SU-DHL-6 (cell line): Measurements from ENCODE around the gene RBM3.
A peak's percentile ranks its signal among the peaks of the same experiment; 100 is the strongest.

Experiments used
- H2AFZ ChIP-seq: fragments of 200-600 bp; sonication (generic); 2 replicates; pipeline ENCODE4 v1.6.1; 2014; ENCODE audit warnings: low read depth, mild to moderate bottlenecking, moderate library complexity, mixed read lengths, antibody characterized with exemption, low read length; ENCODE audit not compliant: severe bottlenecking
- H3F3A ChIP-seq: fragments of 200-600 bp; shearing (Covaris generic); 2 replicates; pipeline ENCODE4 v1.6.0; 2016; ENCODE audit warnings: antibody characterized with exemption, mild to moderate bottlenecking; ENCODE audit not compliant: insufficient read depth
- H3K27ac ChIP-seq: fragments of 200-600 bp; sonication (generic); 2 replicates; pipeline ENCODE4 v1.5.1; 2016; ENCODE audit warnings: low read depth, mild to moderate bottlenecking, low read length, moderate library complexity, mixed read lengths
- H3K27me3 ChIP-seq: fragments of 200-600 bp; sonication (generic), shearing (Covaris generic); 2 replicates; pipeline ENCODE4 v1.6.0; 2014; ENCODE audit warnings: mild to moderate bottlenecking, low read length
- H3K36me3 ChIP-seq: fragments of 200-600 bp; sonication (generic); 2 replicates; pipeline ENCODE4 v1.6.1; 2014; ENCODE audit warnings: mild to moderate bottlenecking, low read length, mixed read lengths
- H3K4me2 ChIP-seq: fragments of 300-600, 200-600 bp; shearing (Covaris generic), sonication (generic); 2 replicates; pipeline ENCODE4 v1.6.0; 2014; ENCODE audit warnings: low read length, low read depth, mild to moderate bottlenecking; ENCODE audit not compliant: poor library complexity, severe bottlenecking
- H3K4me3 ChIP-seq: fragments of 200-600 bp; sonication (generic); 2 replicates; pipeline ENCODE4 v1.5.1; 2014; ENCODE audit warnings: antibody characterized with exemption, low read length, mild to moderate bottlenecking, mixed read lengths; ENCODE audit not compliant: insufficient read depth, poor library complexity, severe bottlenecking
- H3K79me2 ChIP-seq: fragments of 200-600 bp; sonication (generic); 2 replicates; pipeline ENCODE4 v1.6.1; 2014; ENCODE audit warnings: mild to moderate bottlenecking, low read length, moderate library complexity; ENCODE audit not compliant: insufficient read depth
- H3K9ac ChIP-seq: fragments of 200-600 bp; sonication (generic); 2 replicates; pipeline ENCODE4 v1.7.0; 2014; ENCODE audit warnings: mild to moderate bottlenecking, low read length
- H3K9me2 ChIP-seq: fragments of 200-600 bp; sonication (generic); replicated peaks from 2 replicates; pipeline ENCODE4 v1.6.1; 2014; ENCODE audit warnings: low read length; ENCODE audit not compliant: insufficient read depth
- H3K9me3 ChIP-seq: fragments of 200-600 bp; sonication (generic); 2 replicates; pipeline ENCODE4 v1.6.1; 2014; ENCODE audit warnings: low read length, mixed read lengths; ENCODE audit not compliant: insufficient read depth
- H4K20me1 ChIP-seq: fragments of 200-600 bp; sonication (generic); 2 replicates; pipeline ENCODE4 v1.6.1; 2014; ENCODE audit warnings: low read depth, mild to moderate bottlenecking, antibody characterized with exemption, low read length, moderate library complexity, mixed read lengths
- EZH2phosphoT487 ChIP-seq: fragments of 200-600 bp; sonication (generic), shearing (Covaris generic); conservative IDR thresholded peaks from 2 replicates; pipeline ENCODE4 v1.6.1; 2018; ENCODE audit warnings: mild to moderate bottlenecking, antibody characterized with exemption, low read length, moderate library complexity, mixed read lengths
- TF ChIP-seq, protein P1 (sequence below): fragments of 200-600 bp; sonication (generic); IDR thresholded peaks from one replicate; pipeline ENCODE4 v1.5.1; 2017; ENCODE audit warnings: antibody characterized with exemption, mild to moderate bottlenecking, low read length, moderate library complexity; ENCODE audit not compliant: insufficient read depth, poor library complexity, severe bottlenecking

The RBM3 gene

DNA sequence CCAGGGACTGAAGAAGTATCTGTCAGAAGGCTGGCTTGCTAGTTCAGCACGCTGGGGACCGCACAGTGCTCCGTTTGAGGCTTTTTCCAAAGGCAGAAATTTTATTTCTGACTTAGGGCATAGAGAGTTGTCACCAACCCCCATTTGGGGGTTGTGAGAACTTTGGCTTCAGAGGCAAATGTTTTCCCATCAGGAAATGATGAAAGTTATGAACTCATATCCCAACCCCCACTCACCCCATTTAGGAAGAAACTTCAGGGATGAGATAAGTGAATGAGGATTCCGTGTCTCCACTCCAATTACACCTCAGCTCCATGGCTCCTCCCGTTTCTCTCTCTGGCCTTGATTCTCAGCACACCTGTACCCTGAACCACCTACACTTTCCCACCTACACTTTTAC, 18.7 kb downstream of the RBM3 start:
- H3K36me3 ChIP-seq: no peaks in the 10 kb centered on the region
- H3K4me3 ChIP-seq: no peak overlapping the region
- no peaks in the 10 kb centered on the region for H3K27me3 ChIP-seq
- no peaks in the 10 kb centered on the region for H4K20me1 ChIP-seq
- H3K4me2 ChIP-seq: no peak overlapping the region
- no peak overlapping the region for H3K27ac ChIP-seq
- H2AFZ ChIP-seq: no peak overlapping the region
- H3F3A ChIP-seq: no peaks in the 10 kb centered on the region
- no peaks in the 10 kb centered on the region for H3K9me2 ChIP-seq
- H3K9ac ChIP-seq: no peak overlapping the region
- no peaks in the 10 kb centered on the region for H3K79me2 ChIP-seq
- no peak for TF ChIP-seq EZH2phosphoT487
- no peaks in the 10 kb centered on the region for H3K9me3 ChIP-seq

DNA sequence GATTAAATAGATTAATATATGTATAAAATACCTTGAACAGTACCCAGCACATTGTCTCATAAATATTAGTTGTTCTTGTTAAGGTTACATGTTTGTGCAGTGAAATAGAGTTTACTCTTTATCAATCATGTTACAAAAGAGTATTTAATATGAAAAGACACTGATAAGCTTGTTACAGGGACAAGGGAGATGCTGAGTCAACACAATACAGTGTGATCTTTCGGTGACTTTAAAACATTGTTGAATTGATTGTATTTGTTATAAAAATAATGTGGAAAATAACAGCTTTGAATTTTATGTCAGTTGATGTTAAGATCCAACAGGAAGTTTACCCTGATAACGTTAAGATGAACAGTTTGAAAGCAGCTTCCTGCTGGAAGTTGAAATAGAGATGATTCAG, 21.6 kb downstream of the RBM3 start:
- no peak overlapping the region for H3K27ac ChIP-seq
- no peaks in the 10 kb centered on the region for H3K9me2 ChIP-seq
- no peaks in the 10 kb centered on the region for H3K36me3 ChIP-seq
- no peaks in the 10 kb centered on the region for H4K20me1 ChIP-seq
- H3K4me2 ChIP-seq: no peak overlapping the region
- TF ChIP-seq, protein P1, sequence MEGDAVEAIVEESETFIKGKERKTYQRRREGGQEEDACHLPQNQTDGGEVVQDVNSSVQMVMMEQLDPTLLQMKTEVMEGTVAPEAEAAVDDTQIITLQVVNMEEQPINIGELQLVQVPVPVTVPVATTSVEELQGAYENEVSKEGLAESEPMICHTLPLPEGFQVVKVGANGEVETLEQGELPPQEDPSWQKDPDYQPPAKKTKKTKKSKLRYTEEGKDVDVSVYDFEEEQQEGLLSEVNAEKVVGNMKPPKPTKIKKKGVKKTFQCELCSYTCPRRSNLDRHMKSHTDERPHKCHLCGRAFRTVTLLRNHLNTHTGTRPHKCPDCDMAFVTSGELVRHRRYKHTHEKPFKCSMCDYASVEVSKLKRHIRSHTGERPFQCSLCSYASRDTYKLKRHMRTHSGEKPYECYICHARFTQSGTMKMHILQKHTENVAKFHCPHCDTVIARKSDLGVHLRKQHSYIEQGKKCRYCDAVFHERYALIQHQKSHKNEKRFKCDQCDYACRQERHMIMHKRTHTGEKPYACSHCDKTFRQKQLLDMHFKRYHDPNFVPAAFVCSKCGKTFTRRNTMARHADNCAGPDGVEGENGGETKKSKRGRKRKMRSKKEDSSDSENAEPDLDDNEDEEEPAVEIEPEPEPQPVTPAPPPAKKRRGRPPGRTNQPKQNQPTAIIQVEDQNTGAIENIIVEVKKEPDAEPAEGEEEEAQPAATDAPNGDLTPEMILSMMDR: no peak
- no peak for TF ChIP-seq EZH2phosphoT487
- no peaks in the 10 kb centered on the region for H3F3A ChIP-seq
- no peak overlapping the region for H2AFZ ChIP-seq
- H3K27me3 ChIP-seq: no peaks in the 10 kb centered on the region
- H3K9me3 ChIP-seq: no peaks in the 10 kb centered on the region
- no peak overlapping the region for H3K4me3 ChIP-seq
- H3K9ac ChIP-seq: no peak overlapping the region
- no peaks in the 10 kb centered on the region for H3K79me2 ChIP-seq

DNA sequence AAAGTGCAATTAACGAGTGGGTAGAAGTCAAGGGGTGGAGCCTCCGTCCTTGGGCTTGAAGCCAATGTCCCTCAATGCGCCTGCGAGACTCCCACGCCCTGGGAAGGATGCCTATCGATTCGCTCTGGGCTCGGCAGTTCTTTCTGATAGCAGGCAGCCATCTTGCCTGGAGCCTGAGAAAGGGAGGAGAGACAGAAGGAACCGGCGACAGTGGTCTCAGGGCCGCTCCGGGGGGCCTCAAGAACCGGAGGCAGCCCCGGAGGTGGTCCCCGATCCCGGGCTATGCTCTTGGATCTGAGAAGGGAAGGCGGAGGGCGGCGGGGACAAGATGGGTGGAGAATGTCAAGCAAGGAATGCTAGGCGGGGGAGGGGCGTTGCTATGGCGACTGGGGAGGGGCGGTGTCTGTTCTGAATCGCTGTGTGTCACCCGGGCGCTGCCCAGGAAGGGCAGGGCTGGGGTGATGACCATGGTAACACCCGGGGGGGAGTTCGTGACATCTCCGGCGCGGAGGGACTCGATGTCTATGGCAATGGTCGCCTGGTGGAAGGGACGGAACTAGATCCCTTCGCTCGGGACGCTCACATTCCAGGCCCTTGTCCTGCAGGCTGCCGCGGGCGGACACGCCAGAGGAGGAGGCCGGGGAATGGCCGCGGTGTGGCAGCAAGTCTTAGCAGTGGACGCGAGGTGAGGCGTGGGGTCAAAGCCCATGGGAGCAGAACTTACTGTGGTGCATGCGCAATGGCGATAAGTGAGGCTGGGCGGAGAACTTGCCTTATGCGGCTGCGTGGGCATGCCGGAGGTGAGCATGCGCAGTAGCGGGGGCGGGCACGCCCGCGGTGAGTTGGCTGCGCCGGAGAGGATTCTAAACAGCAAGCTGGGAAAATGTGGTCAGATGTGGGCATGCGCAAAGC, 23.3 kb downstream of the RBM3 start, which contains the start of gene WDR13:
Gene WDR13 (plus strand): TSS at position 140 of the 912 bp plus-strand sequence. CDS start 505 bp downstream, at position 645.
- Histone ChIP-seq H3F3A (no peaks in the 10 kb centered on the region), H3K27me3 (no peaks in the 10 kb centered on the region), H3K36me3 (no peaks in the 10 kb centered on the region), H3K4me3 (peak within 1 kb of the TSS; percentile 66), H4K20me1 (no peaks in the 10 kb centered on the region), H3K9me2 (no peaks in the 10 kb centered on the region), H3K79me2 (no peaks in the 10 kb centered on the region), H3K27ac (peak within 1 kb of the TSS; percentile 66), H3K9ac (peak within 1 kb of the TSS; percentile 82), H2AFZ (peak within 1 kb of the TSS; percentile 78), H3K4me2 (peak within 1 kb of the TSS; percentile 53), H3K9me3 (no peaks in the 10 kb centered on the region)
- TF ChIP-seq, protein P1: no peak

DNA sequence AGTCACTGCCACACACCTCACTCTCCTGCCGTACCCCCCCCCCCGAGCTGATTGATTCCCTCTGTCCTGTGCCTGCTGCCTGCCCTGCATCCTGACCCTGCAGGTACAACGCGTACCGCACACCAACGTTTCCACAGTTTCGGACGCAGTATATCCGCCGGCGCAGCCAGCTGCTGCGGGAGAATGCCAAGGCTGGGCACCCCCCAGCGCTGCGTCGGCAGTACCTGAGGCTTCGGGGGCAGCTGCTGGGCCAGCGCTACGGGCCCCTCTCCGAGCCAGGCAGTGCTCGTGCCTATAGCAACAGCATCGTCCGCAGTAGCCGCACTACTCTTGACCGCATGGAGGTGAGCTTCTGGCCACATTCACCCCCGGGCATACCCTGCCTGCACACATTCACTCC, 24.3 kb downstream of the RBM3 start:
- no peaks in the 10 kb centered on the region for H3K9me2 ChIP-seq
- peak overlapping the region; percentile 53 for H3K4me2 ChIP-seq
- TF ChIP-seq, protein P1: no peak
- TF ChIP-seq EZH2phosphoT487: no peak
- no peak overlapping the region for H3K4me3 ChIP-seq
- no peaks in the 10 kb centered on the region for H4K20me1 ChIP-seq
- H3K27me3 ChIP-seq: no peaks in the 10 kb centered on the region
- no peaks in the 10 kb centered on the region for H3K9me3 ChIP-seq
- H3K79me2 ChIP-seq: no peaks in the 10 kb centered on the region
- H2AFZ ChIP-seq: no peak overlapping the region
- no peak overlapping the region for H3K27ac ChIP-seq
- H3K36me3 ChIP-seq: no peaks in the 10 kb centered on the region
- H3K9ac ChIP-seq: peak overlapping the region; percentile 82; the same call in 1 of the 2 replicates
- no peaks in the 10 kb centered on the region for H3F3A ChIP-seq
